Neural progenitor cell (in vitro differentiated cells): Measurements from ENCODE around the gene DDX31. TPM values are rescaled to one million over a fixed set of nuclear protein-coding genes. Genes with fewer than 3 reads are reported as not detected.
"Not testable (repeated sequence)": the region's sequence is repeated elsewhere in the genome, so short reads cannot be mapped to it uniquely, and the experiment has no call there.

Experiments
- DNase-seq: peaks from one replicate; pipeline ENCODE4 v3.0.0-alpha.2; 2016; ENCODE audit warnings: low spot score
- H2AFZ ChIP-seq: fragments of 200-600 bp; sonication (generic); replicated peaks from 2 replicates; pipeline ENCODE4 v1.6.1; 2016; ENCODE audit warnings: antibody characterized with exemption
- H3F3A ChIP-seq: fragments of 200-600 bp; sonication (generic); 2 replicates; pipeline ENCODE4 v1.6.1; 2016; ENCODE audit warnings: antibody characterized with exemption, low read depth
- H3K27ac ChIP-seq: fragments of 200-600 bp; sonication (generic); 2 replicates; pipeline ENCODE4 v1.5.1; 2016; ENCODE audit warnings: mild to moderate bottlenecking
- H3K27me3 ChIP-seq: fragments of 200-600 bp; sonication (generic); 2 replicates; pipeline ENCODE4 v1.6.1; 2016; ENCODE audit warnings: mild to moderate bottlenecking, moderate library complexity
- H3K36me3 ChIP-seq: fragments of 200-600 bp; sonication (generic); 2 replicates; pipeline ENCODE4 v1.5.1; 2016
- H3K4me1 ChIP-seq: fragments of 200-600 bp; sonication (generic); 2 replicates; pipeline ENCODE4 v1.6.1; 2016; ENCODE audit warnings: mixed run types
- H3K4me2 ChIP-seq: fragments of 200-600 bp; sonication (generic); 2 replicates; pipeline ENCODE4 v1.6.1; 2016
- H3K4me3 ChIP-seq: fragments of 200-600 bp; sonication (generic); 2 replicates; pipeline ENCODE4 v1.5.1; 2016
- H3K79me2 ChIP-seq: fragments of 200-600 bp; sonication (generic); 2 replicates; pipeline ENCODE4 v1.6.1; 2016; ENCODE audit warnings: low read depth
- H3K9ac ChIP-seq: fragments of 200-600 bp; sonication (generic); 2 replicates; pipeline ENCODE4 v1.6.1; 2016
- H3K9me3 ChIP-seq: fragments of 200-600 bp; sonication (generic); 2 replicates; pipeline ENCODE4 v1.5.1; 2016; ENCODE audit warnings: low read depth
- H4K20me1 ChIP-seq: fragments of 200-600 bp; sonication (generic); 2 replicates; pipeline ENCODE4 v1.6.1; 2016; ENCODE audit warnings: low read depth
- H3K27ac Mint-ChIP-seq: 3 replicates; pipeline ENCODE4 v1.8.0; 2021; ENCODE audit warnings: mixed read lengths
- H3K27me3 Mint-ChIP-seq: 2 replicates; pipeline ENCODE4 v1.8.0; 2022; ENCODE audit warnings: low read depth, mild to moderate bottlenecking, inconsistent platforms, moderate library complexity, mixed read lengths; ENCODE audit not compliant: insufficient read depth
- H3K36me3 Mint-ChIP-seq: 3 replicates; pipeline ENCODE4 v1.8.0; 2021; ENCODE audit warnings: mixed read lengths
- H3K4me1 Mint-ChIP-seq: 3 replicates; pipeline ENCODE4 v1.8.0; 2021; ENCODE audit warnings: mixed read lengths
- H3K4me3 Mint-ChIP-seq: 3 replicates; pipeline ENCODE4 v1.8.0; 2021; ENCODE audit warnings: mild to moderate bottlenecking, moderate library complexity, mixed read lengths
- H3K9me3 Mint-ChIP-seq: 3 replicates; pipeline ENCODE4 v1.8.0; 2020; ENCODE audit warnings: mixed read lengths
- CTCF ChIP-seq: fragments of 200-600 bp; sonication (generic); IDR thresholded peaks from 2 replicates; pipeline ENCODE4 v1.5.1; 2017; ENCODE audit warnings: antibody characterized with exemption, mild to moderate bottlenecking
- EZH2 ChIP-seq: fragments of 200-600 bp; sonication (generic); IDR thresholded peaks from 2 replicates; pipeline ENCODE4 v1.6.1; 2017; ENCODE audit warnings: antibody characterized with exemption, mild to moderate bottlenecking, moderate library complexity
- EZH2phosphoT487 ChIP-seq: fragments of 200-600 bp; sonication (generic); IDR thresholded peaks from 2 replicates; pipeline ENCODE4 v1.6.1; 2017; ENCODE audit warnings: antibody characterized with exemption
- total RNA-seq: library from RNA; depleted of rRNA; stranded (reverse); fragments of >200 nt; gene quantifications from 2 replicates; pipeline ENCODE4 v1.2.3, GENCODE V29; 2015; ENCODE audit warnings: low replicate concordance

DDX31 gene
- total RNA-seq, 1 donor from 2014 or later = 25.7 TPM

- Histone ChIP-seq H3K9ac (no peak overlapping the region), H4K20me1 (no peaks in the 10 kb centered on the region), H3K9me3 (no peaks in the 10 kb centered on the region), H3K27ac (no peak overlapping the region), H3K4me3 (no peak overlapping the region), H3K4me2 (no peak overlapping the region), H3K27me3 (peaks cover 19% of the 10 kb centered on the region), H3K36me3 (no peaks in the 10 kb centered on the region), H3K79me2 (no peaks in the 10 kb centered on the region), H3F3A (no peaks in the 10 kb centered on the region), H2AFZ (no peak overlapping the region), H3K4me1 (no peaks in the 10 kb centered on the region)
- H3K27me3 Mint-ChIP-seq = peaks cover 17% of the 10 kb centered on the region
- H3K4me1 Mint-ChIP-seq = peaks cover 29% of the 10 kb centered on the region
- H3K4me3 Mint-ChIP-seq = no peak overlapping the region
- no peak overlapping the region for H3K27ac Mint-ChIP-seq
- no peak for DNase-seq
- no peaks in the 10 kb centered on the region for H3K9me3 Mint-ChIP-seq
- TF ChIP-seq CTCF (no peak), EZH2 (no peak), EZH2phosphoT487 (no peak)
- peaks cover 3% of the 10 kb centered on the region for H3K36me3 Mint-ChIP-seq
Observed at GRCh38 chr9:132571806-132572600, 97.8 kb downstream of the DDX31 start.

- H3K9me3 ChIP-seq, H3F3A ChIP-seq, H2AFZ ChIP-seq, H3K36me3 Mint-ChIP-seq, DNase-seq, H4K20me1 ChIP-seq, H3K4me3 Mint-ChIP-seq, H3K36me3 ChIP-seq, H3K9me3 Mint-ChIP-seq, H3K4me2 ChIP-seq, H3K4me3 ChIP-seq, H3K27ac Mint-ChIP-seq, H3K4me1 ChIP-seq, H3K27me3 Mint-ChIP-seq, H3K27ac ChIP-seq, H3K27me3 ChIP-seq, H3K9ac ChIP-seq, H3K79me2 ChIP-seq: not testable (repeated sequence)
- H3K4me1 Mint-ChIP-seq = peaks cover 26% of the 10 kb centered on the region
Observed at GRCh38 chr9:132568787-132569186, 101.0 kb downstream of the DDX31 start.

- Histone ChIP-seq H3K9ac (no peak overlapping the region), H3K79me2 (no peaks in the 10 kb centered on the region), H3K27ac (no peak overlapping the region), H3K4me3 (no peak overlapping the region), H3K9me3 (no peaks in the 10 kb centered on the region), H3F3A (peaks cover 2% of the 10 kb centered on the region), H3K4me1 (peaks cover 20% of the 10 kb centered on the region), H3K36me3 (no peaks in the 10 kb centered on the region), H2AFZ (no peak overlapping the region), H4K20me1 (no peaks in the 10 kb centered on the region), H3K27me3 (no peaks in the 10 kb centered on the region), H3K4me2 (no peak overlapping the region)
- peaks cover 5% of the 10 kb centered on the region for H3K36me3 Mint-ChIP-seq
- no peak overlapping the region for H3K4me3 Mint-ChIP-seq
- peaks cover 3% of the 10 kb centered on the region for H3K27me3 Mint-ChIP-seq
- H3K9me3 Mint-ChIP-seq = no peaks in the 10 kb centered on the region
- TF ChIP-seq EZH2 (no peak), EZH2phosphoT487 (no peak), CTCF (no peak)
- DNase-seq = no peak
- peaks cover 38% of the 10 kb centered on the region for H3K4me1 Mint-ChIP-seq
- no peak overlapping the region for H3K27ac Mint-ChIP-seq
Observed at GRCh38 chr9:132564526-132564925, 105.3 kb downstream of the DDX31 start.

- Histone ChIP-seq H3K4me2 (no peak overlapping the region), H3K4me1 (peaks cover 26% of the 10 kb centered on the region), H3F3A (peaks cover 13% of the 10 kb centered on the region), H3K9ac (no peak overlapping the region), H3K27me3 (no peaks in the 10 kb centered on the region), H3K4me3 (no peak overlapping the region), H3K9me3 (no peaks in the 10 kb centered on the region), H3K27ac (no peak overlapping the region), H4K20me1 (no peaks in the 10 kb centered on the region), H3K79me2 (no peaks in the 10 kb centered on the region), H3K36me3 (no peaks in the 10 kb centered on the region), H2AFZ (no peak overlapping the region)
- H3K9me3 Mint-ChIP-seq = no peaks in the 10 kb centered on the region
- no peak for TF ChIP-seq EZH2
- TF ChIP-seq CTCF = no peak
- TF ChIP-seq EZH2phosphoT487 = no peak
- peaks cover 5% of the 10 kb centered on the region for H3K27me3 Mint-ChIP-seq
- peaks cover 3% of the 10 kb centered on the region for H3K36me3 Mint-ChIP-seq
- H3K27ac Mint-ChIP-seq = no peak overlapping the region
- DNase-seq = no peak
- H3K4me3 Mint-ChIP-seq = peak overlapping the region; percentile 7
- H3K4me1 Mint-ChIP-seq = peaks cover 41% of the 10 kb centered on the region
Observed at GRCh38 chr9:132562306-132562573, 107.5 kb downstream of the DDX31 start.
